OCI-LY3 (cell line): ENCODE measurements around the gene MTHFD2.
"Not testable (repeated sequence)": the region's sequence is repeated elsewhere in the genome, so short reads cannot be mapped to it uniquely, and the experiment has no call there.

Experiments
- H2AFZ ChIP-seq: fragments of 200-600, 300-600 bp; shearing (Covaris generic); 2 replicates; pipeline ENCODE4 v1.6.0; 2014; ENCODE audit warnings: antibody characterized with exemption, low read depth, low read length
- H3K27ac ChIP-seq: fragments of 200-600, 300-600 bp; sonication (generic); 2 replicates; pipeline ENCODE4 v1.5.1; 2014; ENCODE audit warnings: mild to moderate bottlenecking, low read length, moderate library complexity, mixed read lengths
- H3K27me3 ChIP-seq: fragments of 200-600, 300-600 bp; sonication (generic); 2 replicates; pipeline ENCODE4 v1.6.1; 2014; ENCODE audit warnings: low read depth, low read length, mixed read lengths
- H3K36me3 ChIP-seq: fragments of 200-600, 300-600 bp; sonication (generic); replicated peaks from 2 replicates; pipeline ENCODE3; 2014; ENCODE audit warnings: low read depth, low read length, mixed read lengths
- H3K4me1 ChIP-seq: fragments of 300-600, 200-600 bp; sonication (generic); 2 replicates; pipeline ENCODE4 v1.6.1; 2014; ENCODE audit warnings: low read length, mixed read lengths
- H3K4me2 ChIP-seq: fragments of 200-600, 300-600 bp; sonication (generic); 2 replicates; pipeline ENCODE4 v1.6.1; 2014; ENCODE audit warnings: low read length, mixed read lengths
- H3K4me3 ChIP-seq: fragments of 300-600, 200-600 bp; sonication (generic); 2 replicates; pipeline ENCODE4 v1.5.1; 2014; ENCODE audit warnings: antibody characterized with exemption, mild to moderate bottlenecking, low read length, moderate library complexity
- H3K79me2 ChIP-seq: fragments of 300-600, 200-600 bp; shearing (Covaris generic); 2 replicates; pipeline ENCODE4 v1.6.1; 2014; ENCODE audit warnings: mild to moderate bottlenecking, low read length, mixed read lengths
- H3K9ac ChIP-seq: fragments of 300-600, 200-600 bp; shearing (Covaris generic); 2 replicates; pipeline ENCODE4 v1.6.0; 2014; ENCODE audit warnings: mild to moderate bottlenecking, low read length, moderate library complexity
- H3K9me3 ChIP-seq: fragments of 200-600, 300-600 bp; shearing (Covaris generic); 2 replicates; pipeline ENCODE4 v1.6.1; 2014; ENCODE audit warnings: low read length, mixed read lengths; ENCODE audit not compliant: insufficient read depth
- H4K20me1 ChIP-seq: fragments of 200-600, 300-600 bp; sonication (generic); 2 replicates; pipeline ENCODE4 v1.6.1; 2016; ENCODE audit warnings: low read length, mixed read lengths; ENCODE audit not compliant: insufficient read depth
- CTCF ChIP-seq: fragments of 200-600, 300-600 bp; sonication (generic); IDR thresholded peaks from 2 replicates; pipeline ENCODE4 v1.5.1; 2014; ENCODE audit warnings: antibody characterized with exemption, low read length, low read depth
- EZH2phosphoT487 ChIP-seq: fragments of 200-600 bp; shearing (Covaris generic); IDR thresholded peaks from 2 replicates; pipeline ENCODE4 v1.6.1; 2018; ENCODE audit warnings: antibody characterized with exemption, mixed run types, low read depth

Gene MTHFD2

GRCh38 chr2:74205596-74205995 is 7.2 kb downstream of the MTHFD2 start:
- Histone ChIP-seq H3K79me2 (peaks cover 96% of the 10 kb centered on the region), H3K4me3 (no peak overlapping the region), H3K36me3 (peaks cover 60% of the 10 kb centered on the region), H3K27me3 (no peaks in the 10 kb centered on the region), H2AFZ (no peak overlapping the region), H3K4me1 (peaks cover 20% of the 10 kb centered on the region), H4K20me1 (peaks cover 85% of the 10 kb centered on the region), H3K4me2 (no peak overlapping the region), H3K9ac (no peak overlapping the region), H3K27ac (no peak overlapping the region), H3K9me3 (no peaks in the 10 kb centered on the region)
- TF ChIP-seq CTCF (no peak), EZH2phosphoT487 (no peak)

DNA sequence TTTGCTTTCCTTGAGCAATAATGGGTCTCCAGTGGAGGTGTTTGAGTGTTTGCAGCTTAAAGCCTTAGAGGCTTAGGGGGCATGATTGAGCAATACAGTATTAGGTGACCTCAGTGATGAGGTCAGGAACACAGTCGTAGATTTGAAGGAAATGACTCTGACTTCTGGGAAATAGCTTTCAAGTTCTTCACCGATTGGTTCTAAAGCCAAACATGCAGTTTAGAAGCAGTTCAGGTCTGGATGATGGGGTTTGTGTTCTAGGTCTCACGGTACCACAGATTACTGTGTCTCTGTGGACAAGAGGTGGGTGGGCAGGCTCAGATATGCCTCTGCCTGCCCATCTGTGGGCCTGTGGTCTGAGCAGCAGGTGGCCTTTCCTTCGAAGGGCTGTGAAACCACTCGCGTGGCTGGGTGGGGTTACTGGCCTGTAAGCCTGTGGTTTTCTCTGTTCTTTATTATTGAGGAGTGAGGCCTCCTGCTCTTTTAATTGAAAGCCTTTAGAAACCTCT is 7.8 kb downstream of the MTHFD2 start:
- Histone ChIP-seq H3K9ac (no peak overlapping the region), H3K4me3 (no peak overlapping the region), H3K27ac (peak overlapping the region; percentile 25), H4K20me1 (peaks cover 78% of the 10 kb centered on the region), H3K4me2 (no peak overlapping the region), H3K4me1 (peaks cover 18% of the 10 kb centered on the region), H3K79me2 (peaks cover 95% of the 10 kb centered on the region), H3K27me3 (no peaks in the 10 kb centered on the region), H3K36me3 (peaks cover 63% of the 10 kb centered on the region), H3K9me3 (no peaks in the 10 kb centered on the region), H2AFZ (no peak overlapping the region)
- TF ChIP-seq CTCF (no peak), EZH2phosphoT487 (no peak)

DNA sequence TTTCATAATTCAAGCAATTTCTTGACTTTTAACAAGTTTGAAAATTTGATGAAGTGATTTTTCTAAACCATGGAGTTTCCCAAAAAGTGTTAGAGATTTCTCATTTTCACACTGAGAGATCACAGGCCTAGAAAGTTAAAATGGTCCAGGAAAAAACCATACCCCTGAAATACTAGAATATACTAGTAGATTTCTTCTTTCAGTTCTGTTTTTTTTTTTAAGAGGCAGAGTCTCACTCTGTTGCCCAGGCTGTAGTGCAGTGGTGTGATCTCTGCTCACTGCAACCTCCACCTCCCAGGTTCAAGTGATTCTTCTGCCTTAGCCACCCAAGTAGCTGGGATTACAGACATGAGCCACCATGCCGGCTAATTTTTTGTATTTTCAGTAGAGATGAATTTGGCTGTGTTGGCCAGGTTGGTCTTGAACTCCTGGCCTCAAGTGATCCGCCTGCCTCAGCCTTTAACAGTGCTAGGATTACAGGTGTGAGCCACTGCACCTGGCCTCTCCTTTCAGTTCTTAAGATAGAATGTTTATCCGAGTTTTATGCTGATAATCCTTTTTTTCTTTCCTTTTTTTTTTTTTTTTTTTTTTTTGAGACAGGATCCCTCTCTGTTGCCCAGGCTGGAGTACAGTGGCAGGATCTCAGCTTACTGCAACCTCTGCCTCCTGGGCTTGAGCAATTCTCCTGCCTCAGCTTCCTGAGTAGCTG is 14.4 kb downstream of the MTHFD2 start:
- H3K4me1 ChIP-seq: peaks cover 16% of the 10 kb centered on the region
- H3K9ac ChIP-seq: 0 out of 2 replicates have a peak overlapping the region, but pooled peaks have one; percentile 7
- H3K27me3 ChIP-seq: no peaks in the 10 kb centered on the region
- H2AFZ ChIP-seq: no peak overlapping the region
- H3K9me3 ChIP-seq: no peaks in the 10 kb centered on the region
- no peak overlapping the region for H3K4me2 ChIP-seq
- H3K27ac ChIP-seq: peak overlapping the region; percentile 43
- peaks cover 31% of the 10 kb centered on the region for H4K20me1 ChIP-seq
- H3K36me3 ChIP-seq: peaks cover 67% of the 10 kb centered on the region
- H3K4me3 ChIP-seq: no peak overlapping the region
- peaks cover 52% of the 10 kb centered on the region for H3K79me2 ChIP-seq
- TF ChIP-seq CTCF: no peak
- no peak for TF ChIP-seq EZH2phosphoT487

DNA sequence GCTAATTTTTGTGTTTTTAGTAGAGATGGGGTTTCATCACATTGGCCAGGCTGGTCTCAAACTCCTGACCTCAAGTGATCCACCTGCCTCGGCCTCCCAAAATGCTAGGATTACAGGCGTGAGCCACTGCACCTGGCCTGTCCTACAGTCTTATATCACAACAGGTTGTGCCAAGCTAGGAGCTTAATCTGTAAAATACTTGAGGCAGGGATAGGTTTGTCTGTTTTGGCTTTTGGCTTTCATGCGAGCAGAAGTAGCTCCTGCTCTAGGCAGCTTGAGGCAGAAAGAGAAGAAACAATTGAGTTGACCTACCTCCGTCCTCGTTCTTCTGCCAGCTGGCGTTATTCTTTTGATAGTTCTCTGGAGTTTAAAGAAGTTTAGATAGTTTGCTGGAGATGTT is 17.4 kb downstream of the MTHFD2 start:
- Histone ChIP-seq H3K36me3 (peaks cover 62% of the 10 kb centered on the region), H4K20me1 (peaks cover 25% of the 10 kb centered on the region), H3K4me1 (peaks cover 16% of the 10 kb centered on the region), H3K79me2 (peaks cover 28% of the 10 kb centered on the region)
- H3K9me3 ChIP-seq, H3K4me2 ChIP-seq, H3K9ac ChIP-seq, H2AFZ ChIP-seq, H3K27ac ChIP-seq, H3K27me3 ChIP-seq, H3K4me3 ChIP-seq: not testable (repeated sequence)
